Tibial artery (tissue), 4 donors: ENCODE results near the gene STBD1.
A peak's percentile ranks its signal among the peaks of the same experiment; 100 is the strongest.

ENCODE experiments used
- DNase-seq, 2 donors: peaks; one replicate each; pipeline ENCODE4 v3.0.0-alpha.2; 2019
- H3K27ac ChIP-seq, 2 donors: fragments of 200-600 bp; sonication (generic) in 1 of 2; 1 replicate in 1 of 2; 2 replicates in 1 of 2; pipeline ENCODE4 v1.5.1; 2018 to 2019; ENCODE audit warnings: mild to moderate bottlenecking in 1 of 2
- H3K27me3 ChIP-seq, 2 donors: fragments of 200-600 bp; sonication (generic) in 1 of 2; one replicate each; pipeline versions ENCODE4 v1.5.1 to v1.6.0; 2016 to 2019
- H3K36me3 ChIP-seq, 3 donors: fragments of 200-600 bp; sonication (generic) in 2 of 3; one replicate each; pipeline ENCODE4 v1.5.1; 2016 to 2019; ENCODE audit warnings: mild to moderate bottlenecking in 2 of 3
- H3K4me1 ChIP-seq, 4 donors: fragments of 200-600 bp; sonication (generic) in 2 of 4; 1 replicate in 3 of 4; 2 replicates in 1 of 4; pipeline ENCODE4 v1.5.1; 2016 to 2019
- H3K4me3 ChIP-seq, 2 donors: fragments of 200-600 bp; sonication (generic) in 1 of 2; 1 replicate in 1 of 2; 2 replicates in 1 of 2; pipeline ENCODE4 v1.5.1; 2018 to 2019; ENCODE audit warnings: mild to moderate bottlenecking in 2 of 2
- H3K9me3 ChIP-seq, 3 donors: fragments of 200-600 bp; sonication (generic) in 1 of 3; one replicate each; pipeline ENCODE4 v1.5.1; 2016 to 2019
- CTCF ChIP-seq, 2 experiments: fragments of 200-600 bp in 1 of 2; fragments of 450-650 bp in 1 of 2; IDR thresholded peaks; one replicate each; pipeline ENCODE4 v1.5.1; 2017 to 2019; ENCODE audit warnings: antibody characterized with exemption in 2 of 2, mild to moderate bottlenecking in 1 of 2, moderate library complexity in 1 of 2
- intact Hi-C: fragments of 100-400 bp; cut with DNase I; formaldehyde crosslinking; loops from one replicate; pipeline ENCODE4 v1.15.0; 2023; ENCODE audit warnings: low total_unique reads

STBD1 gene

GRCh38 chr4:76301068-76301774 is 5.3 kb upstream of the STBD1 start:
- H3K4me1 ChIP-seq = peaks cover 0 to 20% (median 13%) of the 10 kb centered on the region in 4 donors
- no peak for TF ChIP-seq CTCF (IDR thresholded peaks at IDR 0.05)
- H3K36me3 ChIP-seq = no peaks in the 10 kb centered on the region
- H3K9me3 ChIP-seq = no peaks in the 10 kb centered on the region
- intact Hi-C loops = no loop called here
- DNase-seq = no peak
- peak overlapping the region; percentile 25 to 49 for H3K27ac ChIP-seq
- no peaks in the 10 kb centered on the region for H3K27me3 ChIP-seq
- H3K4me3 ChIP-seq = no peak overlapping the region

GRCh38 chr4:76301775-76302162 is 4.8 kb upstream of the STBD1 start:
- Histone ChIP-seq H3K4me3 (no peak overlapping the region), H3K27ac (peak overlapping the region in 1 of 2 donors; percentile 25), H3K9me3 (no peaks in the 10 kb centered on the region), H3K4me1 (peaks cover 0 to 20% (median 13%) of the 10 kb centered on the region in 4 donors), H3K27me3 (no peaks in the 10 kb centered on the region), H3K36me3 (no peaks in the 10 kb centered on the region)
- intact Hi-C loops = no loop called here
- no peak for DNase-seq
- TF ChIP-seq CTCF (IDR thresholded peaks at IDR 0.05) = no peak

- no peaks in the 10 kb centered on the region for H3K27me3 ChIP-seq
- no peak for TF ChIP-seq CTCF (IDR thresholded peaks at IDR 0.05)
- no peak overlapping the region for H3K4me3 ChIP-seq
- H3K36me3 ChIP-seq = no peaks in the 10 kb centered on the region
- intact Hi-C loops = no loop called here
- H3K27ac ChIP-seq = no peak overlapping the region
- DNase-seq = no peak
- H3K9me3 ChIP-seq = no peaks in the 10 kb centered on the region
- peaks cover 0 to 27% (median 20%) of the 10 kb centered on the region in 4 donors for H3K4me1 ChIP-seq
Observed at GRCh38 chr4:76302826-76303438, 3.6 kb upstream of the STBD1 start.

GRCh38 chr4:76305033-76305687 is 1.4 kb upstream of the STBD1 start:
- intact Hi-C loops = loop anchor here (5.0 kb wide), 2 partner anchors 313 to 1557 kb away; partner anchors contain the start of genes MRPL1 and SDAD1
- Histone ChIP-seq H3K27ac (peak overlapping the region; percentile 91 to 97), H3K4me3 (peak overlapping the region; percentile 76 to 85), H3K36me3 (peaks cover 0 to 11% (median 9%) of the 10 kb centered on the region in 3 donors), H3K4me1 (peaks cover 0 to 38% (median 31%) of the 10 kb centered on the region in 4 donors), H3K27me3 (no peaks in the 10 kb centered on the region), H3K9me3 (no peaks in the 10 kb centered on the region)
- DNase-seq = no peak
- no peak for TF ChIP-seq CTCF (IDR thresholded peaks at IDR 0.05)

GRCh38 chr4:76306882-76307659 is 538 bp downstream of the STBD1 start:
- Histone ChIP-seq H3K36me3 (peaks cover 0 to 13% (median 9%) of the 10 kb centered on the region in 3 donors), H3K4me1 (peaks cover 0 to 38% (median 24%) of the 10 kb centered on the region in 4 donors), H3K4me3 (peak overlapping the region; percentile 76 to 85), H3K9me3 (no peaks in the 10 kb centered on the region), H3K27ac (peak overlapping the region; percentile 91 to 97), H3K27me3 (no peaks in the 10 kb centered on the region)
- peak; percentile 56 to 80 for DNase-seq
- intact Hi-C loops = loop anchor here (2.0 to 5.0 kb wide), 3 partner anchors 94 to 1555 kb away; partner anchors contain the start of genes MRPL1, SCARB2 and SDAD1
- peak in 1 of 2 experiments; percentile 45 for TF ChIP-seq CTCF (IDR thresholded peaks at IDR 0.05)
